ENCODE measurements around the gene BCAS4.
"Not testable (repeated sequence)": the region's sequence is repeated elsewhere in the genome, so short reads cannot be mapped to it uniquely, and the experiment has no call there.

Gene BCAS4

DNA sequence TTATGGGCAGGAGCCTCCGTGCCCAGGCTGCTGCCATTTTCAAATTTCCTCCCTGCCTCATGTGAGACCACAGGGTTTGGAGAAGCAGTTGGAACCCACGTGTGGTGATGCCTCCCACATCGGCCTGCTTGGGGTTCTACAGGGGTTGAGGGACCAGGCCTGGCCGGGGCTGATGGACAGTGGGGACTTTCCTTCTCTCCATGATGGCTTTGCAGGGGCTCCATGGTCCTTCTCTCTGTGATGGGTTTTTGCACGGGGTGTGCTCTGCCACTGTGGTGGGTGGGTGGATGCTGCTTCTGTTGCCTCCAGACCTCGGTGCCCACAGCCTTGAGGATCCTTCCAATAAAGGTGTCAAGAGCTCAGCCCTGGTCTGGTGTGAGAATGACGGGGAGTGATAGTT, 82.0 kb downstream of the BCAS4 start:
- Histone ChIP-seq H3K79me2 (ENCODE audit: low read length) (no peaks in the 10 kb centered on the region), H3K9ac (ENCODE audit: low read length) (no peak overlapping the region), H3K36me3 (replicated peaks; ENCODE audit: low read depth, low read length) (no peaks in the 10 kb centered on the region), H2AFZ (ENCODE audit: low read depth, low read length) (no peak overlapping the region), H3K4me2 (ENCODE audit: low read length) (no peak overlapping the region), H3K27me3 (ENCODE audit: low read depth, low read length) (no peaks in the 10 kb centered on the region), H3K27ac (ENCODE audit: low read length) (no peak overlapping the region), H3K4me1 (ENCODE audit: low read length) (no peaks in the 10 kb centered on the region), H3K4me3 (ENCODE audit: low read length) (no peak overlapping the region), H3K9me3 (ENCODE audit: insufficient read depth, low read length) (no peaks in the 10 kb centered on the region), H4K20me1 (ENCODE audit: insufficient read depth, low read length) (no peaks in the 10 kb centered on the region)
- no peak for TF ChIP-seq EZH2phosphoT487 (IDR thresholded peaks at IDR 0.05; ENCODE audit: low read depth)
- no peak for TF ChIP-seq CTCF (IDR thresholded peaks at IDR 0.05; ENCODE audit: low read depth, low read length)

- Histone ChIP-seq H3K4me2 (ENCODE audit: low read length) (no peak overlapping the region), H3K27me3 (ENCODE audit: low read depth, low read length) (no peaks in the 10 kb centered on the region), H3K9ac (ENCODE audit: low read length) (no peak overlapping the region), H3K4me3 (ENCODE audit: low read length) (no peak overlapping the region), H3K36me3 (replicated peaks; ENCODE audit: low read depth, low read length) (no peaks in the 10 kb centered on the region), H3K9me3 (ENCODE audit: insufficient read depth, low read length) (no peaks in the 10 kb centered on the region), H4K20me1 (ENCODE audit: insufficient read depth, low read length) (no peaks in the 10 kb centered on the region), H3K79me2 (ENCODE audit: low read length) (no peaks in the 10 kb centered on the region), H3K27ac (ENCODE audit: low read length) (no peak overlapping the region), H2AFZ (ENCODE audit: low read depth, low read length) (no peak overlapping the region), H3K4me1 (ENCODE audit: low read length) (no peaks in the 10 kb centered on the region)
- TF ChIP-seq CTCF (IDR thresholded peaks at IDR 0.05; ENCODE audit: low read depth, low read length), result no peak
- TF ChIP-seq EZH2phosphoT487 (IDR thresholded peaks at IDR 0.05; ENCODE audit: low read depth), result no peak
These were observed 82.4 kb downstream of the BCAS4 start for GRCh38 chr20:50877232-50877743.

GRCh38 chr20:50879649-50880550, 85.0 kb downstream of the BCAS4 start:
- H3K36me3 ChIP-seq (replicated peaks; ENCODE audit: low read depth, low read length), result no peaks in the 10 kb centered on the region

GRCh38 chr20:50881759-50882424, 87.0 kb downstream of the BCAS4 start:
- H3K9me3 ChIP-seq (ENCODE audit: insufficient read depth, low read length); H4K20me1 ChIP-seq (ENCODE audit: insufficient read depth, low read length); H3K36me3 ChIP-seq (replicated peaks; ENCODE audit: low read depth, low read length); H3K4me2 ChIP-seq (ENCODE audit: low read length); H2AFZ ChIP-seq (ENCODE audit: low read depth, low read length); H3K4me1 ChIP-seq (ENCODE audit: low read length); H3K9ac ChIP-seq (ENCODE audit: low read length); H3K79me2 ChIP-seq (ENCODE audit: low read length); H3K27ac ChIP-seq (ENCODE audit: low read length); H3K4me3 ChIP-seq (ENCODE audit: low read length); H3K27me3 ChIP-seq (ENCODE audit: low read depth, low read length): not testable (repeated sequence)

More at GRCh38 chr20:50879649-50880550, 85.0 kb downstream of the BCAS4 start:
- Histone ChIP-seq H3K4me2 (ENCODE audit: low read length) (no peak overlapping the region), H2AFZ (ENCODE audit: low read depth, low read length) (no peak overlapping the region), H4K20me1 (ENCODE audit: insufficient read depth, low read length) (no peaks in the 10 kb centered on the region), H3K9me3 (ENCODE audit: insufficient read depth, low read length) (no peaks in the 10 kb centered on the region), H3K4me1 (ENCODE audit: low read length) (no peaks in the 10 kb centered on the region), H3K4me3 (ENCODE audit: low read length) (no peak overlapping the region), H3K79me2 (ENCODE audit: low read length) (no peaks in the 10 kb centered on the region), H3K27ac (ENCODE audit: low read length) (no peak overlapping the region), H3K27me3 (ENCODE audit: low read depth, low read length) (no peaks in the 10 kb centered on the region), H3K9ac (ENCODE audit: low read length) (no peak overlapping the region)
- TF ChIP-seq CTCF (IDR thresholded peaks at IDR 0.05; ENCODE audit: low read depth, low read length) (no peak), EZH2phosphoT487 (IDR thresholded peaks at IDR 0.05; ENCODE audit: low read depth) (no peak)

Measured in OCI-LY3 (cell line).